HG02943 (cell line): ENCODE data around the gene WDR59.
"Not testable (repeated sequence)": the region's sequence is repeated elsewhere in the genome, so short reads cannot be mapped to it uniquely, and the experiment has no call there.

ENCODE experiments used
- ATAC-seq: cut with Tn5 transposase; IDR thresholded peaks from one replicate; pipeline ENCODE4 v1.9.1; 2021; ENCODE audit warnings: mild to moderate bottlenecking, low read depth, moderate library complexity; ENCODE audit not compliant: unreplicated experiment

WDR59 gene

DNA sequence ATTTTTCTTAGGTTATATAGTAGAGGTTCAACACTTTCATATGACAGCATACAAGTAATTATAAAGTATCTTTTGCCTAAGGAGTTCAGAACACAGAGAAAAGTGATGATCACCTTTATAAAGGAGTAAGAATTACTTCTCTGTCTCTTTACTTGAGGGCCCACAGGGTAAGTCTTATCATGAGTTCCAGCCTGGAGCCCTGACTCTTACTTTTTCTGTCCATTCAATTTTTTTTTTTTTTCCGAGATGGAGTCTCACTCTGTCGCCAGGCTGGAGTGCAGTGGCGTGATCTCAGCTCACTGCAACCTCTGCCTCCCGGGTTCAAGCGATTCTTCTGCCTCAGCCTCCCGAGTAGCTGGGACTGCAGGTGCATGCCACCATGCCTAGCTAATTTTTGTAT lies 28.2 kb upstream of the WDR59 start:
- not testable (repeated sequence) for ATAC-seq

DNA sequence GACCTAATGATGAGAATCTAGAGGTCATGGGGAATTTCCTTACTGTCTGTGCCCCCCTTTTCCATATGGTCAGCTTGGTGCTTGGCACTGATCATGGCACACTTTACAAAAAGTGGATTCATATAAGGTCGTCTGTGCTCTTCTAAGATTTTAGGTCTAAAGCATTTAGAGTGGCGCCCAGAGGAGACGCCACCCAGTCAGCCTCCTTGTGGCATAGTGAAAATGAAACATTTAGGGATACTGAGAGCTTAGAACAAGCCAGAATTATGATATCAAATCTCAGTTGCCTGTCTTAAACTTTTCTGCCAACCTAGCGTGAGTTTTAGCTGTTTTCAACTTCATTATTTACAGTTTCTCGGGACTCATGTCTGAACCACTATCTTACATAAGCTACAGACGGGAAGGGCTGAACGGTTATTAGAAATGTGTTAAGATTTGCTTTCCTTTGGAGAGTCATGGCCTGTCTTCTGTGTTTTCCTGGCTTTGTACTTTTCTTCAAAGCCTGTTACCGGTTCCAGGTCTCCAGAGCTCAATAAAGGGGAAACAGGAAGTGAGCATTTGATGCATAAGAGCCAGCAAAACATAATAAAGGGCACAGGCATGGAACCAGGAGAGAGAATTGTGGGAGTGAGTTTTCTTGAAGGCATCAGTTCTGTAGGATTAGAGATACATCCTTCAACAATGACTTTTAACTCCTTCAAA lies 27.6 kb upstream of the WDR59 start:
- ATAC-seq, result no peak

DNA sequence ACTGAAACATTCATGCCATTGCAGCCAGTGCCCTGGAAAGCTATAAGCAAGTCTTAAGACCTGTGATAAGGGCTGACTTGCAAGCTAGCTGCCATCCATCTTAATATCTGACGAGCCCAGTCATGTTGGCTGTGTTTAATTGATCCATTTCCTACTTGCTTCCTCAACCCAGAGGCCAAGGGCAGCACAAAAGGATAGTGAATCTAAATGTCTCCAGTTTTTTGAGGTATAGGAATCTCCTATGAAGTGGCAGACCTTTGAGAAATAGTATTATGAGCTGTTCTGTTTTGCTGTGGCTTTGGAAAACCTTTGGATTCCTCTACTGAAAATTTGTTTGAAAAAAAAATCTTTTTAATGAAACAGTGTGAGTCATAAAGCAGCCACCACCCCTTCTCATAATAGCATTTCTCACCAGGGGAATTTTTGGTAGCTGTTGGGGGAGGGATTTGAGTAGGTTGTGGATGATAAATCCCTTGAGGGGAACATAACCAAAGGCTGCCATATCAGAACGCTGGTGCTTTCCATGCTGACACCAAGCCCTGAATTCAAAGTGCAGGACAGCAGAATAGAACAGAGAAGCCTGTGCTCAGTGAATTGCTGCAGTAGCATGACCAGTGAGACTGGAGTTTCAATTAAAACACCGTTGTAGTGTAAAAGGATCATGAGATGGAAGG lies 26.8 kb upstream of the WDR59 start:
- peak; percentile 60 for ATAC-seq

- ATAC-seq, result no peak
Measured at GRCh38 chr16:75010427-75010826, 25.5 kb upstream of the WDR59 start.

DNA sequence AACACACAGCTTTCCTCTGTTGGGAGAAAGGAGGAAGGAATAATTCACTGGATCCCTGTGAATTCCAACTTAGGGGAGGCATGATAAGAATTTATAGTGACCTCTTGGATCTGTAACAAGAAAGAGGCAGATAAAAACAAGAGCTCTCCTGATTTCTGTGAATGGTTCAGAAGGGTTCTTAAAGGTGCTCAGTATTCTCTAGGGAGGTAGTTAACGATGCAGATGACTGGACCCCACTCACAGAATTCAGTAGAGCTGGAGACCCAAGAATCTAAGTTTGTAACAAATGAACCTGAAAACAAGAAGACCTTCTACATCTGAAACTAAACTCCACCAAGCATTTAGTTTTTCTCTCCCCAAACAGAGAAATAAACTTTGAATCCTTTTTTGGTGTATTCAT lies 22.5 kb upstream of the WDR59 start:
- no peak for ATAC-seq

- ATAC-seq, result no peak
Measured at GRCh38 chr16:75005697-75006096, 20.8 kb upstream of the WDR59 start.

- no peak for ATAC-seq
Measured at GRCh38 chr16:75004460-75004859, 19.5 kb upstream of the WDR59 start.

DNA sequence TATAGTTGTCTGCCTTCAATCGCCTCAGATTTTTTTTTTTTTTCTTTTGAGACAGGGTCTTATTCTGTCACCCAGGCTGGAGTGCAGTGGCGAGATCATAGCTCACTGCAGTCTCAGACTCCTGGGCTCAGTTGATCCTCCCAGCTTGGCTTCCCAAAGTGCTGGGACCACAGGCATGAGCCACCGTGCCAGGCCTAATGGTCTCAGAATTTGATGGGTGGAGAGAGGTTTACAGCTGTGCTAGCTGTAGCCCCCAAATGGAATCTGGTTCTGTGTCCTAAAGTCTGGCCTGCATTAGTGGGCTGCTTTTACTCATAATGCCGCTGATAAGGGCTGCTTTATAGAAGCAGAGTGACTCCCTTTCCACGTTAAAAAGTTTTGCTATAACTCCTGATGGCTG lies 19.0 kb upstream of the WDR59 start:
- no peak for ATAC-seq

DNA sequence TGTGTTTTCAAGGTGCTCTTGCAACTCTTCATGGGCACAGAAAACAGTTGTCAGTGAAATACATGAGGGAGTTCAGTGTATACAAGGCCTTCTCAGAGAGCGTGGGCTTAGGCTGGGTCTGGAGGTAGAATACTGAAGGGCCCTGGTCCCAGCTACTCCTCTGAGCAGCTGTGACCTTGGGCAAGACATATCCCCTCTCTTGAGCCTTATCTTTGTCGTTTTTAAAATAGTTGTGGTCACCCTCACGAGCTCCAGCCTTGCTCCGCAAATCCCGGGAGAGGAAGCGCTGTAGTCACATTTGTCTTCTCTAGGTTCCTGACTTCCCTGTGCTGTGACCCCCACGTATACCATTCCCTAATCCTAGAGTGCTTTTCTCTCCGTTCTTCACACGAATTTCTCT lies 17.6 kb upstream of the WDR59 start:
- no peak for ATAC-seq

DNA sequence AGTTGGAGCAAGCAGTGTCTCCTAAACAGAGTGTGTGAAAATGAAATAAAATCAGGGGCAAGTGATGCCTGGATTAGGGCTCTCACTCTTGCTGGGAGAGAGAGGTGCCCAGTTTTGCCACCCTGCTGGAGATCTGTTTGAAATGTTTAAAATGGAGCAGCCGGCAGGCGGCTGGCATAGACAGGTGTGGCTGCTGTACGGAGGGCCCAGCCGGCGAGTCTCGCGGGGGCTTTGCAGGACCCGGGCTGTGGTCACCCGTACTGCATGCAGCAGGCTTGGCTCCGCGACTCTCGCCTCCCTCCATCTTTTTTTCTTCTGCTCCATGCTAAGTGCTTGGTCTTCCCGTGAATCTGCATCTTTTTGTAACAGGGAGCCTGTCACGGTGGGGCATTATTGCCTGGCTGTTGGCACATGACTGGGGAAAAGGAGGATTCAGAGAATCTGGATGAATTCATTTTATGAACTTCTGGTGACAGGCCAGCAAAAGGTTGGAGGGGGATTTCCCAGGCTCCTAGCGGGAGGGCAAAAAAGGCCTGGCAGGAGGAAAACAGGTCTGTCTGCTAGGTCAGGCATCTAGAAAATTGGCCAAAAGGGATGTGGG lies 15.7 kb upstream of the WDR59 start:
- ATAC-seq, result no peak

- no peak for ATAC-seq
Measured at GRCh38 chr16:74999609-75000480, 14.9 kb upstream of the WDR59 start.

GRCh38 chr16:74999219-74999608 lies 14.3 kb upstream of the WDR59 start:
- ATAC-seq, result peak; percentile 30

DNA sequence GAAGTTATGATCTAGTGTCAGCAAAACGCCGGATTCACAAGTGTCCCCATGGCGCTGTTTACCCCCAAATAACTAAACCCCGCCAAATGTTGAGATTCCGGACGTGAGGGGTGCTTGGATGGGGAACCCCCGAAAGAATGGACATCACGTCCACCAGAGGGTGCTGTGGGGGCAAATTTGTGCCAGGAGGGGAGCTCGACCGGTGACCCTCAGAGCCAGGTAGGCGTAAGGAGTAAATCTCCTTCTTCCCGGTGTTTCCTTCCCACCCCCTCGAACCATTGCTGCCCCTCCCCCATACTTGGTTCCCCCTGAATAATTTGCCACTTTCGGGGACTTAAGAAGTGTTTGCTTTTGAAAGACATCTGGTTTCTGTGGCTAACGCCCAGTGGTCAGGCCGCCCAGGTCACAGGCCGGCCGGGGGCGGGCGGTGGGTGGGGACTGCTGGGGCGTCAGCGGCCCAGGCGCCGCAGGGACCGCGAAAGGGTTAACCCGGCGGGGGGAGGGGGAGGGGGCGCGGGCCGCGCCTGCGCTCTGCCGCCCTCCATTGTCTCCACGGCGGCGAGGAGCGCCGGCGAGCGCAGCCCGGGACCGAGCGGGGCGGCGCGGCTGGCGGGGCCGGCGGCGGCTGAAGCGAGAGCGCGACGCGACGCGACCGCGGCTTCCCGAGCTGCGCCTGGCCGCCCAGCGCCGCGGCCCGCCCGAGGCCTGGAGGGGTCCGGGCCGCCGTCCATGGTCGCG lies 13.7 kb upstream of the WDR59 start, which contains the start of gene ZNRF1:
ZNRF1 (plus strand) TSS at position 544 of the 738 bp plus-strand sequence. CDS start 648 bp downstream, outside the sequence.
- peak; percentile 57 for ATAC-seq

GRCh38 chr16:74997042-74997491 lies 12.1 kb upstream of the WDR59 start:
- no peak for ATAC-seq

DNA sequence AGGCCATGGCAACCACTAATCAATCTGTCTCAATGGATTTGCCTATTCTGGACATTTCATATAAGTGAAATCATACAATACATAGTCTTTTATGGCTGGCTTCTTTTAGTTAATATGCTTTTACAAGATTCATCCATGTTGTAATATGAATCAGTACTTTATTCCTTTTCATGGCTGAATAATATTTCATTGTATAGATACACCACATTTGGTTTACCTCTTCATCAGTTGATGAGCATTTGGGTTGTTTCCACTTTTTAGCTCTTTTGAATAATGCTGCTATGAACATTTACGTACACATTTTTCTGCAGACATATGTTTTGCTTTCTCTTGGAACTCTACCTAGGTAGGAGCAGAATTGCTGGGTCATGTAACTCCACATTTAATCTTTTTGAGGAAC lies 11.1 kb upstream of the WDR59 start:
- no peak for ATAC-seq

GRCh38 chr16:74991593-74992403 lies 6.9 kb upstream of the WDR59 start:
- no peak for ATAC-seq

DNA sequence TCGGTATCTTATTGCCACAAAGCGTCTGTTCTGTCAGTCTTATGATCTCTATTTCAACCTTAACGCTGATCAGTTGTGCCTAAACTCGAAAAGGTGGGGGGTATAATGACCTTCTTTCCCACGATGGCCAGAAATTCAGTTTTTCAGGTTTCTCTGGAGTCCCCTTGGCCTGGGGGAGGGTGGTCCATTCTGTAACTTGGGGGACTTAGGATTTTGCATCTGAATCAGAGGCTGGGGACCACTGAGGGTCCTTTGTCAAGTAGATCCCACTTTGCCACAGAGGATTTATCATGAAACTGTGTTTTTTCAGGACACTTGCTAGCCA lies 6.3 kb upstream of the WDR59 start:
- no peak for ATAC-seq

DNA sequence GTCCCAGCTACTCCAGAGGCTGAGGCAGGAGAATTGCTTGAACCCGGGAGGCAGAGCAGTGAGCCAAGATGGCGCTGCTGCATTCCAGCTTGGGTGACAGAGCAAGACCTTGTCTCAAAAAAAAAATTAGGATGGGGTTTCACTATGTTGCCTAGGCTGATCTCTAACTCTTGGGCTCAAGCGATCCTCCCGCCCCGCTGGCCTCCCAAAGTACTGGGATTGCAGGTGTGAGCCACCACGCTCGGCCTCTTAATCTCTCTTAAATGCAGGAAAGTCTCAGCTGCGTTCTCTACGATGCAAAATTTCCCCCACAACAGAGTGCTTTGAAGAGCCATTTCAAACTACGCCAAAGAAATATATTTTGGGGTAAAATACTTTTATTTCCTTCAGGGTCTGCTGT lies 5.9 kb upstream of the WDR59 start:
- no peak for ATAC-seq

GRCh38 chr16:74989864-74990263 lies 4.9 kb upstream of the WDR59 start:
- not testable (repeated sequence) for ATAC-seq
